Putamen (tissue), 1 donor: Measurements from ENCODE around the gene PLCH1.

Experiments
- DNase-seq: peaks from one replicate; pipeline ENCODE4 v3.0.0-alpha.2; 2016; ENCODE audit warnings: low spot score

The PLCH1 gene

DNA sequence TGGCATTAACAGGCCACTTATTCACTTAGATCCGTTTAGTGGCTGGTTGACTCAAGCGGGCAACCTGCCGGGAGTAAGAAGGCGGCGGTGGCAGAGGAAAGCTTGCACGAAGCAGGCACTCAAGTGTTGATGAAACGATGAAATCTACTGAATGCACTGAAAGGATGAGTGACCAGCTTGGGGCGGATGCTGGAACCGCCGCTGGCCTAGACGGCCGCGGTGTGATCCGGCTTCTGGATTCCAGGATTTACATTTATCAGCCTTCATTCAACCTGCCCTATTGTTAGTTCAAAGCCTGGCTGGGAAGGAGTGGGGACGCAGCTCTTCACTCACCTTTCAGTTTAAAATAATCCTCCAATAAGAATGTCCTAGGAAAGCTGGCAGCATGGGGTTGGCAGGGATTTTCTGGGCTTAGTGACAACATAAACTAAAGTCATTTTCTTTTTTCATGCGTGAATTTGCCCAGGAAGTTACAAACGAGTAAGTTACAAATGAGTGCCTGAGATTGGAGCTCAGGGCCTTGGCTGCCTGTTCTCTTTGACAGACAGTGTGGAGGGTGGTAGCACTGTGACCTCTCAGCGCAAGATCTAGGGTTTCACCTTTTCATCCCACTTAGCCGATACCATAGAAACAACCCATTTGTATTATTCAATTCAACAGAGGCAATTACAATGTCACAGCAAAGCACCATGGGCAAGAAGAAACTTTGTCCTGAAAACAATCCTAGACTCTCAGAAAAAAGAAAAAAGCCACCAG, 1.1 kb upstream of the PLCH1 start:
- no peak for DNase-seq

DNA sequence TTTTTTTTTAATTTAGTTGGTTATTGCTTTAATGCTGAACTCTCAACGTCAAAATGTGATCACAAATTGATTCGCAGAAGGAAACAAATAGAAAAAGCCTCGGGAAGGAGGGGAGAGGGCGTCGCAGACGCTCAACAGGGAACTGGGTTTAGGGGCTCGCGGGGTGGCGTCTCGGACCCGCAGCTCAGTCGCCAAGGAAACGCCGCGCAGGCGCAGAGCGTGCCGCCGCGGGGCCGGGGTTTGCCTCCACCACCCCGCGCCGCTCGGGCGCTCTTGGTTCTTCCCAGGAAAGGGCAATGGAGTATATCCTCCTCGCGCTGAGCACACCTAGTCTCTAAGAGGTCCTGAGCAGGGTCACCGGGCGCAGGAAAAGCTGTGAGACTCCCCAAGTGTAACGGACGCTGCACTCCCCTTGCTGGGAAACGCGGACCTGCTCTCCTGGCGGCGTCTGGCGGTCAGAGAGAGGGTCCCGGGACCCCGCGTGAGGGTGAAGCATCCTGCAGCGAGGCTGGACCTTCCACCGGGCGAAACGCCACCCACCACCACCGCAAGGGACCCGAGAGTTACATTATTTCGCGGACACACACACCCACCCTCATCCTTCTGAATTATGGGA, 753 bp downstream of the PLCH1 start:
- no peak for DNase-seq

DNA sequence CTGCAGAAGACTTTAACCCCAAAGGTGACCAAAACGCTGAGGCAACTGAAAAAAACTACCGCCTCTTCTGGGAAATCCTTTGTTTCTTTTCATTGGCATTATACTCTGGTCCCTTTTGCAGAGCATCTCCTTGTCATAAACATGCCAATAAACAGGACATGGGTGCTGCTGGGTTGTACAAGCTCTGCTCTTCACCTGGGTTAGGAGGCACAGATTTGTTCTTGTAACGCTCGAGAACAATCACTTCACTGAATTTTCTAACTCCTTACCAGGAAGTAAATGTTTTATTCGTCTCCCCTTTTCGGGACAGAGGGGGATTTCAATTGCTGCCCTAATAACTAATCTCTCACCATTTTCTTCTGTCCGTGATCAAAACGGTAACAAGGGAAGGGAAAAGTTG, 1.3 kb downstream of the PLCH1 start:
- DNase-seq, result no peak

- no peak for DNase-seq
These were observed 2.4 kb downstream of the PLCH1 start for GRCh38 chr3:155742349-155742965.

DNA sequence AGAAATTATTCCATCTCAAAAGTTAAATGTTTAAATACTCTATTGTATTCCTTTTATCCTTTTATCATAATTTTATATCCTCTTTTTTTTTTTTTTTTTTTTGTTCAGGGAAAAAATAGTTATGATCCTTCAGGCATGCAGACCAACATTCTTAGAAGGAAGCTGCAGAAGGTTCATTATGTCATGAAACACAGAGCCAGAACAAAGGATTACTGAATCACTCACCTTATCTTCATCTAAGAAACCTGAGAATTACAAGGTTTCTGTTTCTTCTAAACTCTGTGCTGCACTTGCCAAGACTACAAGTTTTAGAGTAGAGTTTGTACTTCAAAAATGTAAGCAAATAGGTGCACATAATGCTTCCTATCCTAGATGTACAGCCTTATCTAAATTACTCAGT, 3.3 kb downstream of the PLCH1 start:
- DNase-seq, result no peak

- no peak for DNase-seq
These were observed 3.8 kb downstream of the PLCH1 start for GRCh38 chr3:155741101-155741500.

- no peak for DNase-seq
These were observed 5.7 kb downstream of the PLCH1 start for GRCh38 chr3:155739154-155739553.

GRCh38 chr3:155738580-155739076, 6.2 kb downstream of the PLCH1 start:
- DNase-seq, result no peak

DNA sequence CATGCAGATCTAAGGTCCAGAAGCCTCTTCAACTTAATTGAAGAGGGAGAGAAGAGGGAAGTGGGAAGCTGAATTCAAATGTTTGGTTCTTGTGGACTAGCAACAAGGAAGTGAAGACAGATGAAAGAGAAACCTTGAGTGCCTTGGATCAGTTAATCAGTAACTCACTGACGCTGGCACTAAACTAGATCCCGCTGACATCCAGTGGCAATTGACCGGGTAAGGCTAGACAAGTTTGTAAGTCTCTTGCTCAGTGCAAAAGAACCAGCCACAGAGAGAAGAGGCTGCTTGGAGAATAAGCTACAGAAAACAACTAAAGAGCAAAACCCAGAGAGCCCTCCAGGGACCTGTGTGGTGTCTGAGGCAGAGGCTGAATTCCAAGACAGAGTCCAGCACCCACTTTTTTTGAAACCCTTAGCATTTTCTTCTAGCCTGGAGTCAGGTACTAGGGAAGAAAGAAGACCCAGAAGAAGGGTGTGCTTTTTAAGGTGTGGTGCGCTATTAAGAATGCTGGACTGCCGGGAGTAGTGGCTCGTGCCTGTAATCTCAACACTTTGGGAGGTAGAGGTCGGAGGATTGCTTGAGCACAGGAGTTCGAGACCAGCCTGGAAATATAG, 6.9 kb downstream of the PLCH1 start:
- no peak for DNase-seq

DNA sequence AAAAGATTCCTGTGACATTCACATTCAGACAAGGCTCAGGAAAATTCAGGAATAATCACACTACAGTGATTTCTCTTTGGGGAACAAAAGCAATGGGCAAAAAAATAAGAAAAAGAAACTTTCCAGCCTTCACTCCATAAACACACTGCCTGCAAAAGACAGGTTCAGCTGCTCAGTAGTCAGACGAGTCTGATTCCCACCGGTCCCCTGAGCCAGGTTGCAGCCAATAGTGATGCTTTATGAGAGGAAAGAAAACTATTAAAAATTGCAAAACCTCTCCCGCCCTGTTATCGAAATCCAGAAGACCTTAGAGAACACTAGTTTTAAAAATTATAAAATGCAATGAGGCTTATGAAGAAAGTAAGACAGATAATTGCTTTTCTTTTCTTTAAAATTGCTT, 8.5 kb downstream of the PLCH1 start:
- no peak for DNase-seq

GRCh38 chr3:155730843-155731242, 14.0 kb downstream of the PLCH1 start:
- no peak for DNase-seq

DNA sequence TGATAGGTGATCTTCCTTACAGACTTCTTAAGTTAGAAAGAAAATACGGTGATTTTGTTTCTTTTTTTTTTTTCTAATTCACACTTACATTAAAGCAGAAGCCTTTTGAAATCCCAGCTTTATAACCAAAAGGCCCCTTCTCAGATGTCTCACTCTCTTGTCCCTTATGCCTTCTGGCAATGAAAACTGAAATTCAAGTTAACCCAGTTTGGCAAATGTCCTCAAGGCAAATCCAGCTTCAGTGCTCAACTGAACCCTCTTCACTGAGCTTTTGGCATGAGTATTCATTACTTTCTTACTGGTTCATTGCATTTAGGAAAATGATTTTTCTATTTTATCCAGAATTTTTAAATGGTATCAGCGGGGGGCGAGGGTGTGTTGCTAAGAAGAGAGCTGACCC, 17.0 kb downstream of the PLCH1 start:
- no peak for DNase-seq

GRCh38 chr3:155714295-155714718, 30.6 kb downstream of the PLCH1 start:
- DNase-seq, result no peak

- DNase-seq, result no peak
These were observed 32.9 kb downstream of the PLCH1 start for GRCh38 chr3:155712008-155712407.

DNA sequence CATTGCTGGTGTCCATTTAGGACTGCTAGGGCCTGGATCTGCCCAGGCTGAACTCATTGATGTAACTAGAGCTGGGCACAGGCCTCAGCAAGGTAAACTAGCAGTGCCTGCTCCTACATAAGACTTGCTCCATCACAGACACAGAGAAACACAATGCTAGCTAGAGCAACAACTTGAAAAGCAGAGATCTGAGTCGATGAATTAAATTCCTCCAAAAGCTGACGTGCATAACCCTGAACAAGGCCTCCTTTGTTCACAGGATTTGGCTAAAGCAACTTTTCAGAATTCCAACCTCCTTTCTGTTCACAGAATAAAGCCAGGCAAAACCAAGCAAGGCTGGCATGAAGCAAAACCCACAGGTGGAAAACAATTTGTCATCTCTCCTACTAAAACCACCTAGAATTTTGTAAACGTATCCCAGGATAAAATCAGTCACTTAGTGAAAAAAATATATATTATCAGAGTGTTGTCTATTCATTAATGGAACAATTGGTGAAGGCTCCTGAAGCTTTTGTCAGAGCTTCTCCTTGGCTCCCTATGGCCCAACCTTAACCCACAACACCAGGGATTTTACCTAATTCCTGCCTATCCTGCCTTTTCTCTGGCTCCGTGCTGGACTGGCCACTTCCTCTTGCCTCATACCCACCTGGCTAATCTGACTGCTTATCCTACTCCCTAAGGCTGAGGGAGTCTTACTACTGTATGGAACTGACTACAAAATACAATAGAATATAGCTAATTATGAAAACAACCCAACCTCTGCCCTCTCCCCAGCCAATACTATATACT, 39.9 kb downstream of the PLCH1 start:
- peak; percentile 55 for DNase-seq

DNA sequence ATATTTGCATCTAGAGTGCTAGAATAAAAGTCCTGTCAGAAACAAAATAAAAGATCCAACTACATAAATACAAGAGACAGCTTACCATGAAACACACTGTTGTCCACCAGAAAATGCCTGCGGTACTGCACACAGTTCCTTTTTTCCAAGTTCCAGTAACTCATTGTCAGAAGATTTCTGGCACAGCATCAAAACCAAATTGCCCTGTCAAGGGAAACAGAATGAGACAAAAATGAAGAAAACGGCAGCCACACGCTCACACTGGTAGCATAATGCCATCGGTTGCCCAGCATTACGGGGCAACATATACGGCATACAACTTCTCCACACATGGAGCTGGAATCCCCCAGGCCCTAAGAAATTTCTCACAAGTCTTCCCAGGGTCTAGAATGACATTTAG, 40.8 kb downstream of the PLCH1 start:
- peak; percentile 15 for DNase-seq

- DNase-seq, result no peak
These were observed 41.9 kb downstream of the PLCH1 start for GRCh38 chr3:155702745-155703591.

GRCh38 chr3:155701882-155702465, 42.9 kb downstream of the PLCH1 start:
- peak; percentile 72 for DNase-seq

DNA sequence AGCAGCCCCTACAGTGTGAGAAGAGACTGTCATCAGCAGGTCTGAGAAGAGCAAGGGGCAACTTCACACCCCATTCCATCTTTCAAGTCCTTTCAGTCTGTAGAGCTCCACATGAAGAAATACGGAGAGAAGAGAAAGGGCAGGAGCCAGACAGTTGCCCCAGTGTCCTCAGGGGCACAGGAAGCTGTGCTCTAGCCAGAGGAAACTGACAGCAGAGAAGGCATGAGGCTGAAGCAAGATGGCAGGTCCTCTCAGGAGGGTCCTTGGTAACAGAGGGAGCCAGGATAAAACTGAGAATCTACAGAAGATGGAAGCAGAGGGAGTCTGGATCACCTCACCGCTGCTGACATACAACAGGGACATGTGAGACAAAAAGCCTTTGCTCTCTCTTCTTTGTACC, 47.3 kb downstream of the PLCH1 start:
- no peak for DNase-seq

- DNase-seq, result no peak
These were observed 54.0 kb downstream of the PLCH1 start for GRCh38 chr3:155690921-155691320.

GRCh38 chr3:155688481-155688880, 56.4 kb downstream of the PLCH1 start:
- DNase-seq, result no peak
